Measurements from ENCODE around the gene DGUOK. TPM values are rescaled to one million over a fixed set of nuclear protein-coding genes. Genes with fewer than 3 reads are reported as not detected.

DGUOK gene
- total and polyA plus RNA-seq, 2 experiments from 2014 or later = 68.4 to 287 TPM

- peaks cover 96% of the 10 kb centered on the region for H3K79me2 ChIP-seq (replicated peaks; ENCODE audit: insufficient read depth)
- no peak overlapping the region for H3K4me3 ChIP-seq
- H3K27me3 Mint-ChIP-seq (ENCODE audit: insufficient read depth, low read depth, poor library complexity) = peaks cover 5% of the 10 kb centered on the region
- H3K27ac ChIP-seq (ENCODE audit: low read depth) = no peak overlapping the region
- no peaks in the 10 kb centered on the region for H3K36me3 ChIP-seq (ENCODE audit: insufficient read depth)
- peaks cover 29% of the 10 kb centered on the region for H3K4me1 ChIP-seq (ENCODE audit: insufficient read depth)
- H3K4me3 Mint-ChIP-seq = no peak overlapping the region
- no peak overlapping the region for H2AFZ ChIP-seq
- DNase-seq (ENCODE audit: low spot score) = no peak
- peak; percentile 32 for ATAC-seq
- no peaks in the 10 kb centered on the region for H3K9me3 Mint-ChIP-seq
- no peak overlapping the region for H3K27ac Mint-ChIP-seq
- no peaks in the 10 kb centered on the region for H3K9me2 ChIP-seq (ENCODE audit: insufficient read depth)
- 0 out of 2 replicates have a peak overlapping the region, but pooled peaks have one; percentile 60 for H3K4me2 ChIP-seq
- no peaks in the 10 kb centered on the region for H3F3A ChIP-seq (replicated peaks; ENCODE audit: low read depth)
- no peaks in the 10 kb centered on the region for H3K27me3 ChIP-seq (ENCODE audit: insufficient read depth)
- TF ChIP-seq CTCF (conservative IDR thresholded peaks at IDR 0.05; ENCODE audit: low read depth in 2 of 2) (peak in 1 of 2 experiments; percentile 56; a peak in 2 of 4 replicates), NANOG (IDR thresholded peaks at IDR 0.05; ENCODE audit: borderline replicate concordance) (no peak), JUNB (IDR thresholded peaks at IDR 0.05; ENCODE audit: unreplicated experiment) (no peak)
- peaks cover 8% of the 10 kb centered on the region for H3K36me3 Mint-ChIP-seq (ENCODE audit: low read depth)
- peaks cover 38% of the 10 kb centered on the region for H4K20me1 ChIP-seq (replicated peaks; ENCODE audit: insufficient read depth)
- peaks cover 52% of the 10 kb centered on the region for H3K4me1 Mint-ChIP-seq
Observed at GRCh38 chr2:73995810-73996209, 69.1 kb downstream of the DGUOK start.

- Histone ChIP-seq H3K9me2 (ENCODE audit: insufficient read depth) (no peaks in the 10 kb centered on the region), H3K4me3 (no peak overlapping the region), H3K27me3 (ENCODE audit: insufficient read depth) (no peaks in the 10 kb centered on the region), H3K4me2 (no peak overlapping the region), H3K27ac (ENCODE audit: low read depth) (no peak overlapping the region), H3K79me2 (replicated peaks; ENCODE audit: insufficient read depth) (peaks cover 78% of the 10 kb centered on the region), H3F3A (replicated peaks; ENCODE audit: low read depth) (no peaks in the 10 kb centered on the region), H2AFZ (no peak overlapping the region), H4K20me1 (replicated peaks; ENCODE audit: insufficient read depth) (peaks cover 37% of the 10 kb centered on the region), H3K36me3 (ENCODE audit: insufficient read depth) (no peaks in the 10 kb centered on the region), H3K4me1 (ENCODE audit: insufficient read depth) (peaks cover 40% of the 10 kb centered on the region)
- no peak overlapping the region; the same call in 2 of the 3 replicates for H3K4me3 Mint-ChIP-seq
- DNase-seq (ENCODE audit: low spot score) (peak; percentile 34), ATAC-seq (no peak)
- no peak overlapping the region for H3K27ac Mint-ChIP-seq
- peaks cover 13% of the 10 kb centered on the region for H3K27me3 Mint-ChIP-seq (ENCODE audit: insufficient read depth, low read depth, poor library complexity)
- no peak for TF ChIP-seq POLR2AphosphoS5 (IDR thresholded peaks at IDR 0.05; ENCODE audit: low read depth)
- TF ChIP-seq ETS1 (IDR thresholded peaks at IDR 0.05) = no peak
- TF ChIP-seq JUNB (IDR thresholded peaks at IDR 0.05; ENCODE audit: unreplicated experiment) = no peak
- peak; percentile 20 to 70; a peak in 3 of 4 replicates for TF ChIP-seq CTCF (conservative IDR thresholded peaks at IDR 0.05; ENCODE audit: low read depth in 2 of 2)
- TF ChIP-seq ZNF462 (CRISPR knock-in tag; IDR thresholded peaks at IDR 0.05) = no peak
- TF ChIP-seq STAT1 (IDR thresholded peaks at IDR 0.05; ENCODE audit: unreplicated experiment) = no peak
- H3K9me3 Mint-ChIP-seq = no peaks in the 10 kb centered on the region
- H3K36me3 Mint-ChIP-seq (ENCODE audit: low read depth) = no peaks in the 10 kb centered on the region
- peaks cover 64% of the 10 kb centered on the region for H3K4me1 Mint-ChIP-seq
Observed at GRCh38 chr2:73997813-73998212, 71.1 kb downstream of the DGUOK start.

Data from GM23338 (cell line).